ENCODE measurements around the gene DCTN2.

The DCTN2 gene

GRCh38 chr12:57549203-57549908 is 2.4 kb upstream of the DCTN2 start:
- DNase-seq: no peak

GRCh38 chr12:57548488-57548887 is 1.5 kb upstream of the DCTN2 start:
- DNase-seq: no peak

GRCh38 chr12:57548013-57548315 is 972 bp upstream of the DCTN2 start:
- no peak for DNase-seq

GRCh38 chr12:57547288-57548012 is 458 bp upstream of the DCTN2 start:
- no peak for DNase-seq

GRCh38 chr12:57545809-57546437 is 1.1 kb downstream of the DCTN2 start:
- DNase-seq: no peak

- DNase-seq: no peak
These were observed 3.4 kb downstream of the DCTN2 start for GRCh38 chr12:57543581-57543980.

GRCh38 chr12:57541717-57542116 is 5.3 kb downstream of the DCTN2 start:
- no peak for DNase-seq

- peak; percentile 45 for DNase-seq
These were observed 6.0 kb downstream of the DCTN2 start for GRCh38 chr12:57541001-57541400.

- no peak for DNase-seq
These were observed 7.7 kb downstream of the DCTN2 start for GRCh38 chr12:57539134-57539768.

- no peak for DNase-seq
These were observed 10.4 kb downstream of the DCTN2 start for GRCh38 chr12:57536597-57536942.

- no peak for DNase-seq
These were observed 11.0 kb downstream of the DCTN2 start for GRCh38 chr12:57535764-57536596.

GRCh38 chr12:57534991-57535543 is 11.9 kb downstream of the DCTN2 start:
- DNase-seq: no peak

- no peak for DNase-seq
These were observed 12.7 kb downstream of the DCTN2 start for GRCh38 chr12:57534250-57534649.

- peak; percentile 40 for DNase-seq
These were observed 13.9 kb downstream of the DCTN2 start for GRCh38 chr12:57533108-57533507.

- no peak for DNase-seq
These were observed 15.2 kb downstream of the DCTN2 start for GRCh38 chr12:57531836-57532235.

GRCh38 chr12:57530396-57531142 is 16.4 kb downstream of the DCTN2 start:
- DNase-seq: no peak

- DNase-seq: peak; percentile 63
These were observed 17.2 kb downstream of the DCTN2 start for GRCh38 chr12:57529831-57530230.

GRCh38 chr12:57528831-57529555 is 18.0 kb downstream of the DCTN2 start:
- DNase-seq: no peak

- no peak for DNase-seq
These were observed 18.8 kb downstream of the DCTN2 start for GRCh38 chr12:57528176-57528575.

- DNase-seq: no peak
These were observed 19.8 kb downstream of the DCTN2 start for GRCh38 chr12:57527184-57527583.

- no peak for DNase-seq
These were observed 20.4 kb downstream of the DCTN2 start for GRCh38 chr12:57526477-57527126.

Measured in NCI-H82 (cell line).